Effector CD4-positive, alpha-beta T cell (primary cell): Measurements from ENCODE around the gene BMP4.

ENCODE experiments used
- DNase-seq: peaks from one replicate; pipeline ENCODE4 v3.0.0-alpha.2; 2020

The BMP4 gene

GRCh38 chr14:53963320-53964227, 6.9 kb upstream of the BMP4 start:
- DNase-seq: no peak

- DNase-seq: no peak
Observed at GRCh38 chr14:53962953-53963319, 6.3 kb upstream of the BMP4 start.

GRCh38 chr14:53958628-53959027, 2.0 kb upstream of the BMP4 start:
- DNase-seq: no peak

GRCh38 chr14:53957739-53958138, 1.1 kb upstream of the BMP4 start:
- DNase-seq: no peak

- DNase-seq: no peak
Observed at GRCh38 chr14:53955671-53956426, 776 bp downstream of the BMP4 start.

- DNase-seq: no peak
Observed at GRCh38 chr14:53955229-53955556, 1.4 kb downstream of the BMP4 start.

GRCh38 chr14:53954551-53955228, 1.9 kb downstream of the BMP4 start:
- no peak for DNase-seq

GRCh38 chr14:53953828-53954550, 2.6 kb downstream of the BMP4 start:
- no peak for DNase-seq

GRCh38 chr14:53953002-53953827, 3.4 kb downstream of the BMP4 start:
- no peak for DNase-seq

GRCh38 chr14:53952533-53952932, 4.1 kb downstream of the BMP4 start:
- no peak for DNase-seq

GRCh38 chr14:53951627-53952303, 4.9 kb downstream of the BMP4 start:
- no peak for DNase-seq

GRCh38 chr14:53951243-53951626, 5.4 kb downstream of the BMP4 start:
- no peak for DNase-seq

- DNase-seq: no peak
Observed at GRCh38 chr14:53950031-53950793, 6.4 kb downstream of the BMP4 start.

- no peak for DNase-seq
Observed at GRCh38 chr14:53949201-53949600, 7.4 kb downstream of the BMP4 start.

GRCh38 chr14:53948205-53948884, 8.3 kb downstream of the BMP4 start:
- no peak for DNase-seq

GRCh38 chr14:53947452-53948204, 9.0 kb downstream of the BMP4 start:
- no peak for DNase-seq

GRCh38 chr14:53947094-53947445, 9.6 kb downstream of the BMP4 start:
- DNase-seq: no peak

GRCh38 chr14:53946404-53947093, 10.1 kb downstream of the BMP4 start:
- no peak for DNase-seq

GRCh38 chr14:53946071-53946403, 10.6 kb downstream of the BMP4 start:
- no peak for DNase-seq
